Measurements from ENCODE around the gene PHAX.
"Not testable (repeated sequence)": the region's sequence is repeated elsewhere in the genome, so short reads cannot be mapped to it uniquely, and the experiment has no call there.

PHAX gene

GRCh38 chr5:126651013-126651577 lies 50.3 kb downstream of the PHAX start:
- Histone ChIP-seq H3K27ac (no peak overlapping the region), H3K36me3 (replicated peaks) (no peaks in the 10 kb centered on the region), H3K27me3 (replicated peaks) (no peaks in the 10 kb centered on the region), H3K4me3 (ENCODE audit: low read depth, low read length) (no peak overlapping the region)
- in situ Hi-C loops (cut with HindIII; ENCODE audit: low pct_ligation_motif_present, low sequenced_read_pairs), result no loop called here
- TF ChIP-seq CTCF (IDR thresholded peaks at IDR 0.05; ENCODE audit: low read depth, low read length, missing control alignments), result no peak
- DNase-seq, result no peak

- in situ Hi-C loops (cut with HindIII; ENCODE audit: low pct_ligation_motif_present, low sequenced_read_pairs), result no loop called here
- no peaks in the 10 kb centered on the region for H3K27me3 ChIP-seq (replicated peaks)
- peak; percentile 82 for TF ChIP-seq CTCF (IDR thresholded peaks at IDR 0.05; ENCODE audit: low read depth, low read length, missing control alignments)
- no peak overlapping the region for H3K4me3 ChIP-seq (ENCODE audit: low read depth, low read length)
- H3K27ac ChIP-seq, result no peak overlapping the region
- DNase-seq, result no peak
- H3K36me3 ChIP-seq (replicated peaks), result no peaks in the 10 kb centered on the region
These were observed 55.8 kb downstream of the PHAX start for GRCh38 chr5:126656401-126657007.

GRCh38 chr5:126658561-126658960 lies 57.8 kb downstream of the PHAX start:
- TF ChIP-seq CTCF (IDR thresholded peaks at IDR 0.05; ENCODE audit: low read depth, low read length, missing control alignments), result no peak
- no peaks in the 10 kb centered on the region for H3K27me3 ChIP-seq (replicated peaks)
- in situ Hi-C loops (cut with HindIII; ENCODE audit: low pct_ligation_motif_present, low sequenced_read_pairs), result no loop called here
- no peak overlapping the region for H3K27ac ChIP-seq
- DNase-seq, result no peak
- no peaks in the 10 kb centered on the region for H3K36me3 ChIP-seq (replicated peaks)
- H3K4me3 ChIP-seq (ENCODE audit: low read depth, low read length), result no peak overlapping the region

- H3K27me3 ChIP-seq (replicated peaks), result no peaks in the 10 kb centered on the region
- H3K4me3 ChIP-seq (ENCODE audit: low read depth, low read length), result no peak overlapping the region
- no peak for DNase-seq
- no peaks in the 10 kb centered on the region for H3K36me3 ChIP-seq (replicated peaks)
- no peak for TF ChIP-seq CTCF (IDR thresholded peaks at IDR 0.05; ENCODE audit: low read depth, low read length, missing control alignments)
- H3K27ac ChIP-seq, result no peak overlapping the region
- in situ Hi-C loops (cut with HindIII; ENCODE audit: low pct_ligation_motif_present, low sequenced_read_pairs), result no loop called here
These were observed 59.2 kb downstream of the PHAX start for GRCh38 chr5:126659805-126660482.

GRCh38 chr5:126664586-126664985 lies 63.8 kb downstream of the PHAX start:
- no peak for DNase-seq
- H3K27me3 ChIP-seq (replicated peaks), result no peaks in the 10 kb centered on the region
- TF ChIP-seq CTCF (IDR thresholded peaks at IDR 0.05; ENCODE audit: low read depth, low read length, missing control alignments), result no peak
- in situ Hi-C loops (cut with HindIII; ENCODE audit: low pct_ligation_motif_present, low sequenced_read_pairs), result no loop called here
- no peaks in the 10 kb centered on the region for H3K36me3 ChIP-seq (replicated peaks)
- no peak overlapping the region for H3K4me3 ChIP-seq (ENCODE audit: low read depth, low read length)
- H3K27ac ChIP-seq, result no peak overlapping the region

- DNase-seq; H3K27ac ChIP-seq; in situ Hi-C loops (cut with HindIII; ENCODE audit: low pct_ligation_motif_present, low sequenced_read_pairs); H3K27me3 ChIP-seq (replicated peaks); H3K36me3 ChIP-seq (replicated peaks); H3K4me3 ChIP-seq (ENCODE audit: low read depth, low read length): not testable (repeated sequence)
These were observed 69.4 kb downstream of the PHAX start for GRCh38 chr5:126670109-126670508.

- DNase-seq; H3K36me3 ChIP-seq (replicated peaks); H3K27ac ChIP-seq; H3K4me3 ChIP-seq (ENCODE audit: low read depth, low read length); H3K27me3 ChIP-seq (replicated peaks); in situ Hi-C loops (cut with HindIII; ENCODE audit: low pct_ligation_motif_present, low sequenced_read_pairs): not testable (repeated sequence)
These were observed 70.9 kb downstream of the PHAX start for GRCh38 chr5:126671681-126672080.

Data from brain microvascular endothelial cell (primary cell).